HepG2 (cell line): ENCODE results near the gene UBE2S. TPM values are rescaled to one million over a fixed set of nuclear protein-coding genes. Genes with fewer than 3 reads are reported as not detected.

Source experiments
- CENPT ChIP-seq: sonication (generic); formaldehyde crosslinking; IDR thresholded peaks from 2 replicates; pipeline ENCODE4 v1.8.0; 2022; ENCODE audit warnings: low read depth, mild to moderate bottlenecking, moderate library complexity, missing genetic modification reagents
- CHCHD3 ChIP-seq: sonication (generic); formaldehyde crosslinking; IDR thresholded peaks from 2 replicates; pipeline ENCODE4 v1.8.0; 2022; ENCODE audit warnings: mild to moderate bottlenecking, missing genetic modification reagents, moderate library complexity
- CHD4 ChIP-seq: fragments of 200-600 bp; sonication (generic); IDR thresholded peaks from 2 replicates; pipeline ENCODE4 v1.7.0; 2017; ENCODE audit warnings: mild to moderate bottlenecking, low read length, borderline replicate concordance
- CREM ChIP-seq, 2 experiments: sonication (generic) in 1 of 2; formaldehyde crosslinking in 1 of 2; IDR thresholded peaks; 2 replicates each; pipeline versions ENCODE4 v1.4.0 to v1.6.1; 2016 to 2020; ENCODE audit warnings: antibody characterized with exemption in 1 of 2, mild to moderate bottlenecking in 1 of 2, missing genetic modification reagents in 1 of 2
- EHMT2 ChIP-seq: fragments of 200-600 bp; sonication (generic); IDR thresholded peaks from 2 replicates; pipeline ENCODE4 v1.7.0; 2017; ENCODE audit warnings: antibody characterized with exemption, low read depth, low read length, borderline replicate concordance
- HCFC1 ChIP-seq: fragments of 150-350 bp; IDR thresholded peaks from 2 replicates; pipeline ENCODE4 v1.6.1; 2014; ENCODE audit warnings: low read depth, low read length
- HMG20B ChIP-seq: conservative IDR thresholded peaks from 2 replicates; pipeline ENCODE4 v1.6.1; 2016; ENCODE audit warnings: missing genetic modification reagents, missing compliant biosample characterization
- MAZ ChIP-seq, 2 experiments: sonication (generic) in 1 of 2; formaldehyde crosslinking in 1 of 2; IDR thresholded peaks; 2 replicates each; pipeline versions ENCODE4 v1.5.0 to v1.6.1; 2012 to 2020; ENCODE audit warnings: low read depth in 2 of 2, mild to moderate bottlenecking in 2 of 2, borderline replicate concordance in 1 of 2, improper control_type of control experiment in 1 of 2, low read length in 1 of 2, missing genetic modification reagents in 1 of 2, moderate library complexity in 1 of 2
- MTF1 ChIP-seq: sonication (generic); formaldehyde crosslinking; IDR thresholded peaks from 2 replicates; pipeline ENCODE4 v1.5.0; 2020; ENCODE audit warnings: missing genetic modification reagents
- RFX3 ChIP-seq: IDR thresholded peaks from 2 replicates; pipeline ENCODE4 v1.6.1; 2016; ENCODE audit warnings: missing biosample characterization, missing genetic modification reagents
- ZNF264 ChIP-seq: sonication (generic); formaldehyde crosslinking; IDR thresholded peaks from 2 replicates; pipeline ENCODE4 v1.4.0; 2020; ENCODE audit warnings: missing genetic modification reagents
- ZNF350 ChIP-seq: sonication (generic); formaldehyde crosslinking; IDR thresholded peaks from 2 replicates; pipeline ENCODE4 v1.4.0; 2020; ENCODE audit warnings: mild to moderate bottlenecking, low read depth, missing genetic modification reagents, borderline replicate concordance
- ZNF44 ChIP-seq: sonication (generic); formaldehyde crosslinking; IDR thresholded peaks from 2 replicates; pipeline ENCODE4 v1.5.1; 2020; ENCODE audit warnings: mild to moderate bottlenecking, missing genetic modification reagents
- ZNF782 ChIP-seq: sonication (generic); formaldehyde crosslinking; IDR thresholded peaks from 2 replicates; pipeline ENCODE4 v1.4.0; 2020; ENCODE audit warnings: missing genetic modification reagents, mild to moderate bottlenecking, borderline replicate concordance
- ZNF879 ChIP-seq: sonication (generic); formaldehyde crosslinking; IDR thresholded peaks from 2 replicates; pipeline ENCODE4 v1.8.1; 2023; ENCODE audit warnings: missing genetic modification reagents
- ZSCAN30 ChIP-seq: sonication (generic); formaldehyde crosslinking; IDR thresholded peaks from 2 replicates; pipeline ENCODE4 v1.5.0; 2020; ENCODE audit warnings: mild to moderate bottlenecking, missing genetic modification reagents
- polyA plus RNA-seq, 8 experiments: library from polyadenylated mRNA; depleted of rRNA in 3 of 8; stranded (reverse) in 7 of 8; unstranded in 1 of 8; fragments of >200 nt; fragmentation: Illumina TruSeq in 4 of 8; extraction: Trizol in 4 of 8; gene quantifications; 2 replicates each; pipeline versions ENCODE4 v1.2.1 to v1.2.3, GENCODE V29; 2011 to 2016; ENCODE audit warnings: low read depth in 4 of 8, missing spikeins in 1 of 8, mixed read lengths in 1 of 8; ENCODE audit not compliant: insufficient read depth in 1 of 8
- total RNA-seq, 5 experiments: library from RNA; depleted of rRNA; stranded (reverse); fragments of >200 nt; fragmentation: Illumina TruSeq; extraction: Trizol; gene quantifications; 2 replicates each; pipeline ENCODE4 v1.2.3, GENCODE V29; 2016; ENCODE audit warnings: low read depth in 1 of 5
- TF ChIP-seq, protein P1 (sequence below): sonication (generic); formaldehyde crosslinking; IDR thresholded peaks from 2 replicates; pipeline ENCODE4 v1.5.0; 2020; ENCODE audit warnings: mild to moderate bottlenecking, missing genetic modification reagents
- TF ChIP-seq, protein P2 (sequence below): sonication (generic); formaldehyde crosslinking; IDR thresholded peaks from 2 replicates; pipeline ENCODE4 v1.4.0; 2020; ENCODE audit warnings: missing genetic modification reagents; ENCODE audit errors: not compliant biosample characterization
- TF ChIP-seq, protein P3 (sequence below), 2 experiments: sonication (generic) in 1 of 2; formaldehyde crosslinking in 1 of 2; IDR thresholded peaks; 2 replicates each; pipeline versions ENCODE4 v1.6.1 to v1.9.0; 2014 to 2022; ENCODE audit warnings: antibody characterized with exemption in 1 of 2, borderline replicate concordance in 1 of 2, inconsistent platforms in 1 of 2, low read depth in 1 of 2, missing genetic modification reagents in 1 of 2

The UBE2S gene
- total and polyA plus RNA-seq, 2 of the 13 experiments (the other 11 are each of a cell fraction or from before 2014, with no cell fraction given) = 32.2 to 39.3 TPM

DNA sequence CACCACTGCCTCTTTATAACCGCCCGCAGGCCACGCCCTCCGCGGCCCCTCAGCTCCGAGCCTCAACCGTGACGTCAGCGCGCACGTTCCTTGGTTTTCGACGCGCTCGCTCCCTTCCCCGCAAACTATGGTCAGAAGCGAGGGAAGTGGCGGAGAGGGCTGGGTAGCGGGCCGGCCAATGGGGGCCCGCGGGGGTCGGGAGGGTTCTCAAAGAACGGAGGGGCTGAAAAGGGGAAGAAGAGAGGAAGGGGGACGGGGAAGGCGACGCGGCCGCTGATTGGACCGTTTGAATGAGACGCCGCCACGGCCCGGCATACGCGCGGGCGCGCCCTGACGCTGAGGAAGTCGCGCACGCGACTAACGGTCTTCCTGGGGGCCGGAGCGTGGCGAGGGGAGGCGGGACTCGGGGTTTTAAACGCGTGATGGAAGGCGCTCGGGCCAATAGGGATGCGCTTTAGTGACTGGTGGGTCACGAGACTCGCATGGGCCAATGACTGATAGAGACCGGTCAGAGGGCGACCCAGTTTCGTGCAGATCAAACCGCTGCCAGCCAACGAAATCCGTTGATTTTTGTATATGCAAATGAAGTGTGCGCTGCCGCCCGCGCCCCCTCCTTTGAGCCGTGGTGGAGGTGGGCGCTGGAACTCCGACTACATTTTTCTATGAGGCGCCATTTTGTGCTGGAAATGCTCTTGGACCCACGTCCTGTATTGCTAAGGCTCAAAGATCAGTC, 378 bp upstream of the UBE2S start (continued):
- TF ChIP-seq, protein P1, sequence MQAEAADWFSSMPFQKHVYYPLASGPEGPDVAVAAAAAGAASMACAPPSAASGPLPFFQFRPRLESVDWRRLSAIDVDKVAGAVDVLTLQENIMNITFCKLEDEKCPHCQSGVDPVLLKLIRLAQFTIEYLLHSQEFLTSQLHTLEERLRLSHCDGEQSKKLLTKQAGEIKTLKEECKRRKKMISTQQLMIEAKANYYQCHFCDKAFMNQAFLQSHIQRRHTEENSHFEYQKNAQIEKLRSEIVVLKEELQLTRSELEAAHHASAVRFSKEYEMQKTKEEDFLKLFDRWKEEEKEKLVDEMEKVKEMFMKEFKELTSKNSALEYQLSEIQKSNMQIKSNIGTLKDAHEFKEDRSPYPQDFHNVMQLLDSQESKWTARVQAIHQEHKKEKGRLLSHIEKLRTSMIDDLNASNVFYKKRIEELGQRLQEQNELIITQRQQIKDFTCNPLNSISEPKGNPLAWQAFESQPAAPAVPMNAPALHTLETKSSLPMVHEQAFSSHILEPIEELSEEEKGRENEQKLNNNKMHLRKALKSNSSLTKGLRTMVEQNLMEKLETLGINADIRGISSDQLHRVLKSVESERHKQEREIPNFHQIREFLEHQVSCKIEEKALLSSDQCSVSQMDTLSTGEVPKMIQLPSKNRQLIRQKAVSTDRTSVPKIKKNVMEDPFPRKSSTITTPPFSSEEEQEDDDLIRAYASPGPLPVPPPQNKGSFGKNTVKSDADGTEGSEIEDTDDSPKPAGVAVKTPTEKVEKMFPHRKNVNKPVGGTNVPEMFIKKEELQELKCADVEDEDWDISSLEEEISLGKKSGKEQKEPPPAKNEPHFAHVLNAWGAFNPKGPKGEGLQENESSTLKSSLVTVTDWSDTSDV = peak; percentile 71
- TF ChIP-seq CREM (IDR thresholded peaks at IDR 0.05) (peak; percentile 81), CREM (CRISPR knock-in tag; IDR thresholded peaks at IDR 0.05) (0 out of 2 replicates have a peak, but pooled peaks have one; percentile 30), HMG20B (CRISPR knock-in tag) (no peak), CHD4 (no peak), ZNF350 (CRISPR knock-in tag) (peak; percentile 61; the same call in 1 of the 2 replicates), RFX3 (no peak), ZSCAN30 (CRISPR knock-in tag) (no peak), CHCHD3 (CRISPR knock-in tag) (no peak), EHMT2 (no peak), HCFC1 (no peak), MAZ (IDR thresholded peaks at IDR 0.05; ENCODE audit: borderline replicate concordance, low read depth, low read length) (0 out of 2 replicates have a peak, but pooled peaks have one; percentile 16), MAZ (CRISPR knock-in tag; IDR thresholded peaks at IDR 0.05; ENCODE audit: low read depth) (peak; percentile 66), MTF1 (no peak), ZNF879 (CRISPR knock-in tag) (no peak), CENPT (CRISPR knock-in tag) (0 out of 2 replicates have a peak, but pooled peaks have one; percentile 4), ZNF782 (peak; percentile 71; the same call in 1 of the 2 replicates), ZNF44 (CRISPR knock-in tag) (no peak), ZNF264 (CRISPR knock-in tag) (no peak; the same call in 1 of the 2 replicates)
- TF ChIP-seq, protein P2, sequence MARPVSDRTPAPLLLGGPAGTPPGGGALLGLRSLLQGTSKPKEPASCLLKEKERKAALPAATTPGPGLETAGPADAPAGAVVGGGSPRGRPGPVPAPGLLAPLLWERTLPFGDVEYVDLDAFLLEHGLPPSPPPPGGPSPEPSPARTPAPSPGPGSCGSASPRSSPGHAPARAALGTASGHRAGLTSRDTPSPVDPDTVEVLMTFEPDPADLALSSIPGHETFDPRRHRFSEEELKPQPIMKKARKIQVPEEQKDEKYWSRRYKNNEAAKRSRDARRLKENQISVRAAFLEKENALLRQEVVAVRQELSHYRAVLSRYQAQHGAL = no peak
- TF ChIP-seq, protein P3, sequence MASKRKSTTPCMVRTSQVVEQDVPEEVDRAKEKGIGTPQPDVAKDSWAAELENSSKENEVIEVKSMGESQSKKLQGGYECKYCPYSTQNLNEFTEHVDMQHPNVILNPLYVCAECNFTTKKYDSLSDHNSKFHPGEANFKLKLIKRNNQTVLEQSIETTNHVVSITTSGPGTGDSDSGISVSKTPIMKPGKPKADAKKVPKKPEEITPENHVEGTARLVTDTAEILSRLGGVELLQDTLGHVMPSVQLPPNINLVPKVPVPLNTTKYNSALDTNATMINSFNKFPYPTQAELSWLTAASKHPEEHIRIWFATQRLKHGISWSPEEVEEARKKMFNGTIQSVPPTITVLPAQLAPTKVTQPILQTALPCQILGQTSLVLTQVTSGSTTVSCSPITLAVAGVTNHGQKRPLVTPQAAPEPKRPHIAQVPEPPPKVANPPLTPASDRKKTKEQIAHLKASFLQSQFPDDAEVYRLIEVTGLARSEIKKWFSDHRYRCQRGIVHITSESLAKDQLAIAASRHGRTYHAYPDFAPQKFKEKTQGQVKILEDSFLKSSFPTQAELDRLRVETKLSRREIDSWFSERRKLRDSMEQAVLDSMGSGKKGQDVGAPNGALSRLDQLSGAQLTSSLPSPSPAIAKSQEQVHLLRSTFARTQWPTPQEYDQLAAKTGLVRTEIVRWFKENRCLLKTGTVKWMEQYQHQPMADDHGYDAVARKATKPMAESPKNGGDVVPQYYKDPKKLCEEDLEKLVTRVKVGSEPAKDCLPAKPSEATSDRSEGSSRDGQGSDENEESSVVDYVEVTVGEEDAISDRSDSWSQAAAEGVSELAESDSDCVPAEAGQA (IDR thresholded peaks at IDR 0.05; ENCODE audit: low read depth) = peak; percentile 47; the same call in 1 of the 2 replicates
- TF ChIP-seq, protein P3 (CRISPR knock-in tag; IDR thresholded peaks at IDR 0.05; ENCODE audit: borderline replicate concordance) = no peak
